Type B pancreatic cell (in vitro differentiated cells): Measurements from ENCODE around the gene ACOX1. TPM values are rescaled to one million over a fixed set of nuclear protein-coding genes. Genes with fewer than 3 reads are reported as not detected.

Source experiments
- DNase-seq: peaks from one replicate; pipeline ENCODE4 v3.0.0; 2021; ENCODE audit warnings: mixed read lengths; ENCODE audit not compliant: unreplicated experiment; ENCODE audit errors: extremely low spot score
- H3K27ac Mint-ChIP-seq: 2 replicates; pipeline ENCODE4 v1.8.0; 2021; ENCODE audit warnings: mild to moderate bottlenecking, mixed read lengths
- H3K27me3 Mint-ChIP-seq: 2 replicates; pipeline ENCODE4 v1.8.0; 2021; ENCODE audit warnings: mixed read lengths
- H3K36me3 Mint-ChIP-seq: 2 replicates; pipeline ENCODE4 v1.8.0; 2021; ENCODE audit warnings: mixed read lengths
- H3K4me1 Mint-ChIP-seq: one replicate; pipeline ENCODE4 v1.8.0; 2021; ENCODE audit warnings: mixed read lengths; ENCODE audit not compliant: unreplicated experiment
- H3K4me3 Mint-ChIP-seq: 2 replicates; pipeline ENCODE4 v1.8.0; 2021; ENCODE audit warnings: mild to moderate bottlenecking, mixed read lengths
- H3K9me3 Mint-ChIP-seq: 2 replicates; pipeline ENCODE4 v1.8.0; 2021; ENCODE audit warnings: mixed read lengths
- total RNA-seq: library from RNA; stranded (reverse); gene quantifications from 2 replicates; pipeline ENCODE4 v1.2.1, GENCODE V29; 2021; ENCODE audit warnings: low replicate concordance
- TF ChIP-seq, protein P1 (sequence below): fragments of 200-600 bp; sonication (generic); conservative IDR thresholded peaks from 2 replicates; pipeline ENCODE4 v1.5.0; 2021; ENCODE audit warnings: antibody characterized with exemption, mild to moderate bottlenecking

The ACOX1 gene
- total RNA-seq, 1 donor from 2014 or later = 48.5 TPM

DNA sequence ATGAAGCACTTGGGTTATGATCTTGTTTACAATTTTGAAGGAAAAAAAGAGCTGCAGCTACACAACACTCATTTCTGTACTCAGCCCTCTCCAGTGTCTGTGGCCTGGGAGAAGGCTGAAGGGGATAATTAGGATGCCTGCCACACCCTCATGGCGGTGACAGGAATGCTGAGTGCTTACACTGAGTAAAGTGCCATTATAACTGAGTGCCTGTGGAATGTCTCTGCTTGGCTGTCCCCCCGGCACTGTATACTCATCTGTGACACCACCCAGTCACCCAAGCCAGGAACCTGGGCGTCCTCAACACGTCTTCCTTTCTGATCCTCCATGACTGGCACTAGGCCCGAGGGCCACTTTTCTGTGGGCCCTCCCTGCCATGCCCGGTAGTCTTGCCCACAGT is 70.8 kb downstream of the ACOX1 start:
- TF ChIP-seq, protein P1, sequence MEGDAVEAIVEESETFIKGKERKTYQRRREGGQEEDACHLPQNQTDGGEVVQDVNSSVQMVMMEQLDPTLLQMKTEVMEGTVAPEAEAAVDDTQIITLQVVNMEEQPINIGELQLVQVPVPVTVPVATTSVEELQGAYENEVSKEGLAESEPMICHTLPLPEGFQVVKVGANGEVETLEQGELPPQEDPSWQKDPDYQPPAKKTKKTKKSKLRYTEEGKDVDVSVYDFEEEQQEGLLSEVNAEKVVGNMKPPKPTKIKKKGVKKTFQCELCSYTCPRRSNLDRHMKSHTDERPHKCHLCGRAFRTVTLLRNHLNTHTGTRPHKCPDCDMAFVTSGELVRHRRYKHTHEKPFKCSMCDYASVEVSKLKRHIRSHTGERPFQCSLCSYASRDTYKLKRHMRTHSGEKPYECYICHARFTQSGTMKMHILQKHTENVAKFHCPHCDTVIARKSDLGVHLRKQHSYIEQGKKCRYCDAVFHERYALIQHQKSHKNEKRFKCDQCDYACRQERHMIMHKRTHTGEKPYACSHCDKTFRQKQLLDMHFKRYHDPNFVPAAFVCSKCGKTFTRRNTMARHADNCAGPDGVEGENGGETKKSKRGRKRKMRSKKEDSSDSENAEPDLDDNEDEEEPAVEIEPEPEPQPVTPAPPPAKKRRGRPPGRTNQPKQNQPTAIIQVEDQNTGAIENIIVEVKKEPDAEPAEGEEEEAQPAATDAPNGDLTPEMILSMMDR = no peak
- Mint-ChIP-seq H3K9me3 (no peaks in the 10 kb centered on the region), H3K4me3 (peak overlapping the region; percentile 52), H3K27me3 (no peaks in the 10 kb centered on the region), H3K36me3 (no peaks in the 10 kb centered on the region), H3K27ac (peak overlapping the region; percentile 97), H3K4me1 (peaks cover 3% of the 10 kb centered on the region)
- DNase-seq = no peak

DNA sequence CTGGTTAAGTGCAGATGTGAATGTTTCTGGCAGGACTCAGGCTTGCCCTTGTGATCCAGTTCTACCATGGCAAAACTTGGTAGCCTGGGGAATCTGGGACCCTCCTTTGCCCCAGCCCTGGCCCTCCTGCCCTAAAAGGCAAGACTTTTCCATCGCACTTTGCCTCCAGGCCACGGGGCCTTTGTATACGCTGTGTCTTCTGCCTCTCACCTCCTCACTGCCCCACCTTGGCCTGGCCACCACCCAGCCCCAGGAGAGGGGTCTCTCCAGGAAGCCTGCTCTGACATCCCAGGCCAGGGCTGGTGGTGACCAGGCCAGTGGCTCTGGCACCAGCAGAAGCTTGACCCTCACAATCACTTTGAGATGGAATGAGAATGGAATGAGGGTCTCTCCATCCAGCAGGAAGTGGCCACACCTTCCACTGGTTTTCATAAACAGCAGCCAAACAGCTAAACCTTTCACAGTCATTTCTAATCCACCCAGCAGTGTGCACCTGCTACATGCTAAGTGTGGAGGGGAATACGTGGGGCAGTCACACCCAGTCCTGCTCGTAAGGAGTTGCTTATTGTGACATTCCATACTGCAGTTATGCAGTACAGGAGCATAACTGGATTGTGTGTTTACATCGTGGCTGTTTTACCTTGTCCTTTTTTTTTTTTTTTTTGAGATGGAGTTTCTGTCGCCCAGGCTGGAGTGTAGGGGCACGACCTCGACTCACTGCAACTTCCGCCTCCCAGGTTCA is 72.7 kb downstream of the ACOX1 start:
- H3K27ac Mint-ChIP-seq = peak overlapping the region; percentile 99
- H3K9me3 Mint-ChIP-seq = no peaks in the 10 kb centered on the region
- DNase-seq = no peak
- no peaks in the 10 kb centered on the region for H3K36me3 Mint-ChIP-seq
- no peaks in the 10 kb centered on the region for H3K27me3 Mint-ChIP-seq
- peak overlapping the region; percentile 83 for H3K4me3 Mint-ChIP-seq
- H3K4me1 Mint-ChIP-seq = peaks cover 3% of the 10 kb centered on the region
- TF ChIP-seq, protein P1 = no peak

DNA sequence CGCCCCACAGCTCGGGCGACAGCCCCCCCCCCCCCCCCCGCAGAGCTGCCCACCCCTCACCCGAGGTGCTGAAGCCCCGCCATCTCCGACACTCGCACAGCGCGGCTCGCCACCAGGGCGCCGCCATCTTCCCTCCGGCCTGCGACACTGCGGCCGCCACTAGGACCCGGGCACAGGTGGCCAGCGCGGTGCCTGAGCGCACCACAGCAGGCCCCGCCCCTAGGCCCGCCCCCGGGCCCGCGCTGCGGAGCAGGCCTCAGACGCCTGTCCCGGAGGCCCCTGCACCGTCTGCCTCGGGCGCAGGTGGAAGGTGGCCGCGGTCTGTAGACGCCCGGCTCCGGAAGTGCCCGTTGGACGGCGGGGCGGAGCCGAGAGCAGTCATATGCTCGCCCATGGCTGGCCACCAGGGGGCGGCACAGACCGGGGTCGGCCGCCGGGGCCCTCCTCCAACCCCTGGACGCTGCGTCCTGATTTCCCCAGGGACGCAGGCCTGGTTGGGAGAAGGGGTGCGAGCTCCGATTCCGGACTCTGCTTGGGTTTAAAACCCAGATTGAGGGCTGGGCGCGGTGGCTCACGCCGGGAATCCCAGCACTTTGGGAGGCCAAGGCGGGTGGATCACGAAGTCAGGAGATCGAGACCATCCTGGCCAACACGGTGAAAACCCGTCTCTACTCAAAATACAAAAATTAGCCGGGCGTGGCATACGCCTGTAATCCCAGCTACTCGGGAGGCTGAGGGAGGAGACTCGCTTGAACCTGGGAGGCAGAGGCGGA is 74.0 kb downstream of the ACOX1 start, which contains the start of gene MRPL38:
TSS of gene MRPL38 (minus strand) at position 136 of the 773 bp plus-strand sequence. CDS start at position 127, 9 bp downstream.
- Mint-ChIP-seq H3K4me1 (peaks cover 3% of the 10 kb centered on the region), H3K27me3 (no peaks in the 10 kb centered on the region), H3K9me3 (no peaks in the 10 kb centered on the region)

DNA sequence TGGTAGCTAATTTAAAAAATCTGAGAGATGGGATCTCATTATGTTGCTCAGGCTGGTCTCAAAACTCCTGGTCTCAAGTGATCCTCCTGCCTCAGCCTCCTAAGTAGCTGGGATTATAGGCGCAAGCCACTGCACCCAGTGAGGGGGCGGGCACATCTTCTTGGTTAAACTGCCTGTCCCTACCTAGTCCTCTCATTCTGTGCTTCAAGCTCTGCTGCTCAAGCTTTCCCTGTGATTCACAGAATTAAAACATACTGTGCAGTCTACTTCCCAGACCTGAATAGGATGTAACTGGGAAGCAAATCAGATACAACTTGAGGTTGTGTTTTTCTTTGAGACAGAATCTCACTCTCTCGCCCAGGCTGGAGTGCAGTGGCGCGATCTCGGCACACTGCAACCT is 76.6 kb downstream of the ACOX1 start:
- Mint-ChIP-seq H3K4me1 (peaks cover 3% of the 10 kb centered on the region), H3K9me3 (no peaks in the 10 kb centered on the region), H3K27ac (no peak overlapping the region), H3K36me3 (no peaks in the 10 kb centered on the region), H3K4me3 (no peak overlapping the region), H3K27me3 (no peaks in the 10 kb centered on the region)
- DNase-seq = no peak
- TF ChIP-seq, protein P1 = no peak

More for the DNA sequence above, 74.0 kb downstream of the ACOX1 start, which contains the start of gene MRPL38:
- TF ChIP-seq, protein P1 = peak; percentile 100
- peak; percentile 98 for DNase-seq
- H3K4me3 Mint-ChIP-seq = peak within 1 kb of the TSS; percentile 94
- H3K27ac Mint-ChIP-seq = peak within 1 kb of the TSS; percentile 92
- H3K36me3 Mint-ChIP-seq = no peaks in the 10 kb centered on the region

DNA sequence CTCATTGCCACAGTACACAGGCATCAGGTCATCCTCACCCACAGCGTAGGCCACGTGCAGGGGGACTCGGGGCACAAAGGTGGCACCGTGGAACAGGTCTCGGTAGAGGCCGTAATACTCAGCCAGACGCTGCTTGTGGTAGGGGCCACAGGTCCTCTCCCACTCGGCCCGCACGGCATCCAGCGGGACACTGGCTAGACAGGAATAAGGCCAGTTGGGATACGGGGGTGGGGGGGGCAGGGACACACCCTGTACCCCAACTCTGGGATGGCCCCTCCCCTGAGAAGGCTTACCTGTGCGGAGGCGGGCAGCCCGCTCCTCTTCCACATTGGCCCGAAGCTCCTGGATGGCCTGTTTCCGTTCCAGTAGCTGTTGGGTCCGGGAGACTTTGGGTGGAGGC is 77.2 kb downstream of the ACOX1 start:
- Mint-ChIP-seq H3K27me3 (no peaks in the 10 kb centered on the region), H3K36me3 (no peaks in the 10 kb centered on the region), H3K9me3 (no peaks in the 10 kb centered on the region), H3K27ac (no peak overlapping the region), H3K4me3 (no peak overlapping the region), H3K4me1 (peaks cover 5% of the 10 kb centered on the region)
- TF ChIP-seq, protein P1 = no peak
- DNase-seq = peak; percentile 61
